Esophagus mucosa (tissue), 1 donor: Measurements from ENCODE around the gene SULT1A1. TPM values are rescaled to one million over a fixed set of nuclear protein-coding genes. Genes with fewer than 3 reads are reported as not detected.
A peak's percentile ranks its signal among the peaks of the same experiment; 100 is the strongest.
"Not testable (repeated sequence)": the region's sequence is repeated elsewhere in the genome, so short reads cannot be mapped to it uniquely, and the experiment has no call there.

Experiments used
- ATAC-seq: fragments of 200-7000 bp; cut with Tn5 transposase; one replicate; pipeline ENCODE4 v1.9.1; 2020
- total RNA-seq: library from RNA; stranded (reverse); gene quantifications from one replicate; pipeline ENCODE4 v1.2.4, GENCODE V29; 2023
- donor health status: DM: yes; HTN: yes; CAD: no.

The SULT1A1 gene
- total RNA-seq, 1 donor from 2014 or later, result 4.7 TPM

DNA sequence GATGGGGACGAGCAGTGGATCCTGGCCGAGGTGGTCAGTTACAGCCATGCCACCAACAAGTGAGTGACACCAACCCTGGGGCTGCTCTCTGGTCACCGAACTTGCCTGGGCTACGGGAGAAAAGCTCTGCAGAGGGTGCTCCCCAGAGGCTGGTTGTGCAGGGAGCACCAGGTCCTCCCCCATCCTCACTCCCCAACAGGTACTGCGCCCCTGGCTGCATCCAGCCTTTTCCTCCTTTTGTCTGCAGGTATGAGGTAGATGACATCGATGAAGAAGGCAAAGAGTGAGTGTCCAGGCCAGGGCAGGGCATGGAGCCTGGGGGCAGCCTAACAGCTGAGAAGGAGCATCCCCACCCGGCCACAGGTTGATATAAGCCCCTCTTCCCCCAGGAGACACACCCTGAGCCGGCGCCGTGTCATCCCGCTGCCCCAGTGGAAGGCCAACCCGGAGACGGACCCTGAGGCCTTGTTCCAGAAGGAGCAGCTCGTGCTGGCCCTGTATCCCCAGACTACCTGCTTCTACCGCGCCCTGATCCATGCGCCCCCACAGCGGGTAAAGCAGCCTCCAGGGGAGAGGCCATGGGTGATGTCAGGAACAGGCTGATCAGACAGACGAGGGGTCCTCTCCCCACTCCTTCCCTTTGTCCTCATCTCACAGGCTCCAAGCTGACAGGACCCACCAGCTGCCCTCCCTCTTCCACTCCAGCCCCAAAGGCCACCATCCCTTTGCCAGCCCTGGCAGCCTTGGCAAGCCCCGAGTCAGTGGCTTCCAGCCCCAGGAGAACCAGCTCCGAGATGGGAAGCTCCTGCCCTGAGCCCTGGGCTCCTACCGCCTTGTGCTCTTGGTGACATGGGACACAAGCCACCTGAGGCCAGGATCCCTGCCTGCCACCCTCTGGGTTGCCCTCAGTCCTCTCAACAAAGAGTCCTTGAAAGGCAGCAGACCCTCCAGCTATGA is 19.2 kb downstream of the SULT1A1 start:
- ATAC-seq, result no peak

DNA sequence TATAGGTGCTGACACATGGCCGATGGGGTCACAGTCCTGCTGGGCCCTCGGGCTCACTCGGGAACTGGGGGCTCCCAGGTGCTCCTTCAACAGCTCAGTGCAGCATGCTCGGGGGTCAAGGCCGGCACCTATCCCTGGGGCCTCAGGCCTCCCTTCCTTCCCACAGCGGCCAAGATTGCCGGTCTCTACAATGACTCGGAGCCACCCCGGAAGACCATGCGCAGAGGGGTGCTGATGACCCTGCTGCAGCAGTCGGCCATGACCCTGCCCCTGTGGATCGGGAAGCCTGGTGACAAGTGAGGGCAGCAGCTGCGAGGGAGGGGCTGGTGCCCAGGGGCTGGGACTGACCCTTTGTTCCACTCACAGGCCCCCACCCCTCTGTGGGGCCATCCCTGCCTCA is 19.9 kb downstream of the SULT1A1 start:
- no peak for ATAC-seq

DNA sequence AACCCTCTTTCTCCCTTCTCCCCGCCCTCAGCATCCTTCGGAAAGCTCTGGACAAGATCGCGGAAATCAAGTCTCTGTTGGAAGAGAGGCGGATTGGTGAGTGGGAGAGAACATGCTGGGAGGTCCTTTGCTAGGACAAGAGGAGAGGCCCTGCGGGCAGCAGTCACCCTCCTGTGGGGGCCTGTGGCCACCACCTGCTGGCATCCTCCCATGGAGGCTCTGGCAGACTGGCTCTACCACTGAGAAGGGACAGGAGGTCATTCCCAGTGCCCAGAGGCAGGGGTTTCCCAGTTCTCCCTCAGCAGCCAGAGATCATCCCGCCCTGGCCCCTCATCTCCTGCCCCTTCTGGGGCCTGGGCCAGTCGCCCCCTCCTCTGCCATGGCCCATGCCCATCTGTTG is 20.8 kb downstream of the SULT1A1 start:
- ATAC-seq, result no peak

- ATAC-seq, result peak; percentile 68
Observed at GRCh38 chr16:28587386-28587785, 22.5 kb downstream of the SULT1A1 start.

DNA sequence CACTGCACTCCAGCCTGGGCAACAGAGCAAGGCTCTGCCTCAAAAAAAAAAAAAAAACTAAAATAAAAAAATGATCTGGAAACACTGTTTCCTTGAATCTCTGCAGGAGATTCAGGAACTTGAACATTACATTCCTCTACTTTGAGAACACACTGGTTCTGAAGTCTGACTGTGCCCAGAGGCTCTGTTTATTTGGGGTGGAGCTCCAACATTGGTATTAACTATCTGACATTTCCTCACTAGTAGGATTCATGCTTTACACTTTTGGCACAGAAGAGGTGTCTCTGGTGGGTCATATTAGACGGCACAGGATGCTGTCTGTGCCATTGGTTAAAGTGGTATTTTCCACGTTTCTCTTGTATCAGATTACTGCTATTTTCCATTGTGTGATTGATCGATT is 23.4 kb downstream of the SULT1A1 start:
- ATAC-seq, result no peak

DNA sequence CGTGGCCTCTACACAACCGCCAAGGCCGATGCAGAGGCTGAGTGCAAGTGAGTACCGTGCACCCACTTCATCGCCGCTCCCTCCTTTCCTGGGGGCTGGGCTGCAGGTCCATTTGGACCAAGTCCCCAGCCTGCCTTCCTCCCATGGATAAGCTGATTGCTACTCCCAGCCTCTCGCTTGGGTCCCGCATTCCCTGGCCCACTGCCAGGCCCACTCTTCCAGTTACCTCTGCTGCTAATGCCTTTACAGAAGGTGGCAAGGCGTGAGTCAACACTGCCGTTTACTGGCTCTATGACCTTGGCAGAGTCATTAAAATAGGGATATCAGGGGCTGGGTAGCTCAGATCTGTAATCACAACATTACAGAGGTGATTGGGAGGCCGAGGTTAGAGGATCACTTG is 24.2 kb downstream of the SULT1A1 start:
- ATAC-seq, result no peak

GRCh38 chr16:28580726-28581315 is 29.0 kb downstream of the SULT1A1 start:
- ATAC-seq, result no peak

DNA sequence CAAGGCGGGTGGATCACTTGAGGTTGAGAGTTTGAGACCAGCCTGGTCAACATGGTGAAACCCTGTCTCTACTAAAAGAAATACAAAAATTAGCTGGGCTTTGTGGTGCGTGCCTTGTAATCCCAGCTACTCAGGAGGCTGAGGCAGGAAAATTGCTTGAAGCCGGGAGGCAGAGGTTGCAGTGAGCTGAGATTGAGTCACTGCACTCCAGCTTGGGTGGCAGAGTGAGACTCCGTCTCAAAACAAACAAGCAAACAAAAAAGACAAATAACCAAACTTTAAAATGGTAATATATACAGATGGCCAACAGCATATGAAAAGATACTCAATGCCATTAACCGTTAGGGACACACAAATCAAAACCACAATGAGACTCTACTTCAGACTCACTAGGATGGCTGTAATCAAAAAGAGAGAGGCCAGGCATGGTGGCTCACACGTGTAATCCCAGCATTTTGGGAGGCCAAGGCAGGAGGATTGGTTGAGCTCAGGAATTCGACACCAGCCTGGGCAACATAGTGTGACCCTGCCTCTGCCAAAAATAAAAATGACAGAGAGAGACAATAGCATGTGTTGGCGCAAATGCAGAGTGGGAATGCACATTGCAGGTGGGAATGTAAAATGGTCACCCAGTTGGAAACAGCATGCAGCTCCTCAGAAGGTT is 34.3 kb downstream of the SULT1A1 start:
- no peak for ATAC-seq

- ATAC-seq, result no peak
Observed at GRCh38 chr16:28574925-28575324, 34.9 kb downstream of the SULT1A1 start.

GRCh38 chr16:28573738-28574718 is 35.8 kb downstream of the SULT1A1 start:
- ATAC-seq, result no peak

- ATAC-seq, result no peak
Observed at GRCh38 chr16:28572696-28573510, 36.9 kb downstream of the SULT1A1 start.

DNA sequence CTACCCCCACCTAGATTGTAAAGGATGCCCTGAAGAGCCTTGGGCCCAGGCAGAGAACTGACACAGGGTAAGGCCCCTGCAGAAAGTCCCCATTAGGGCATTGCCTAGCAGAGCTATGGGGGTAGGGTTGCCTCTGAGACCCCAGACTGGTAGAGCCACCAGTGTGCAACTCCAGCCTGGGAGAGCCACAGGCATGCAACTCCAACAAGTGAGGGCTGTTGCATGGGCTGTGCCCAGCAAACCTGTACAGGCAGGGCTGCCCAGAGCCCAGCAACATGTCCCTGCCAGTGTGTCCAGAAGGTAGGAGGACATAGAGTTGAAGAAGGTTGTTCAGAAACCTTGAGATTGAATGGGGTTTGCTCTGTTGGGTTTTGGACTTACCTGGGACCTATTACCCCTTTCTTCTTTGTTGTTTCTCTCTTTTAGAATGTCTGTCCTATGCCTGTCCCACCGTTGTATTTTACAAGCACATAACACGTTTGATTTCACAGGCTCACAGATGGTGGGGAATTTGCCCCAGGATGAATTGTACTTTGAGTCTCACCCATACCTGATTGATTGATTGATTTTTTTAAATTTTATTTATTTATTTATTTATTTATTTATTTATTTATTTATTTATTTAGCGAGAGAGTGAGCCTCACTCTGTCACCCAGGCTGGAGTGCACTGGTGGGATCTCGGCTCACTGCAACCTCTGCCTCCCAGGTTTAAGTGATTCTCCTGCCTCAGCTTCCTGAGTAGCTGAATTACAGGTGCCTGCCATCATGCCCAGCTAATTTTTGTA is 39.7 kb downstream of the SULT1A1 start:
- no peak for ATAC-seq

DNA sequence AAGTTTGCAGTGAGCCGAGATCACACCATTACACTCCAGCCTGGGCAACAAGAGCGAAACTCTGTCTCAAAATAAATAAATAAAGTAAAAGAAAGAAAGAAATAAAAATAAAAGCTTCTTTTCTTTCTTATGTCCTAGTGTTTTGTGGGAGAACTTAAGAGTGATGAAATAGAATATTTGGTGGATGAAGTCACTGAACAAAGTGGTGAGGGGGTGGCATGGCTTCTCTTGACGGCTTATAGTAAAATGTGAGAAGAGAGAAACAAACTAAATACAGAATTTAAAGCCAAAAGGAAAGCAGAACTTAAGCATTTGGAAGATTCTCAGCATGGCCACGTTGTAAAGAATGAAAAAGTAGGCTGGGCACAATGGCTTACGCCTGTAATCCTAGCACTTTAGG is 40.8 kb downstream of the SULT1A1 start:
- no peak for ATAC-seq

- ATAC-seq, result no peak
Observed at GRCh38 chr16:28567292-28567691, 42.6 kb downstream of the SULT1A1 start.

GRCh38 chr16:28566233-28566925 is 43.5 kb downstream of the SULT1A1 start:
- ATAC-seq, result not testable (repeated sequence)

GRCh38 chr16:28563218-28563617 is 46.6 kb downstream of the SULT1A1 start:
- no peak for ATAC-seq

DNA sequence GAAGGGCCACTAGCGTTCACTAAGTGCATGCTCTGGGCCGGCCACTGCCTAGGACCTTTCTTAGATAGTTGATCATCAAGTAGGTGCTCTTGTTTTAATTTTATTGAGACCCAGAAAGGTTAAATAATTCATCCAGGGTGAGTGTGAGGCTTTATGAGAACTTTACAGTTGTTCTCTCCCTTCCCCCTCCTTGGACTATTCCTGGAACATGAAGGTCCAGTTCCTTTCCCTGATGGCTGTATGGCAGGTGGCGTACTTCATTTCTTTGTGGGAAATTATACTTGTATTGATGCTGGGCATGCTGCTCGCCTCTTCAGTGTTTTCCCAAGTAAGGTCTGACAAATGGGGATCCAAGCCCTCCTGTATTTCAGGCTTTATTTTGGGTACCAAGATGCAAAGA is 47.6 kb downstream of the SULT1A1 start:
- ATAC-seq, result no peak

DNA sequence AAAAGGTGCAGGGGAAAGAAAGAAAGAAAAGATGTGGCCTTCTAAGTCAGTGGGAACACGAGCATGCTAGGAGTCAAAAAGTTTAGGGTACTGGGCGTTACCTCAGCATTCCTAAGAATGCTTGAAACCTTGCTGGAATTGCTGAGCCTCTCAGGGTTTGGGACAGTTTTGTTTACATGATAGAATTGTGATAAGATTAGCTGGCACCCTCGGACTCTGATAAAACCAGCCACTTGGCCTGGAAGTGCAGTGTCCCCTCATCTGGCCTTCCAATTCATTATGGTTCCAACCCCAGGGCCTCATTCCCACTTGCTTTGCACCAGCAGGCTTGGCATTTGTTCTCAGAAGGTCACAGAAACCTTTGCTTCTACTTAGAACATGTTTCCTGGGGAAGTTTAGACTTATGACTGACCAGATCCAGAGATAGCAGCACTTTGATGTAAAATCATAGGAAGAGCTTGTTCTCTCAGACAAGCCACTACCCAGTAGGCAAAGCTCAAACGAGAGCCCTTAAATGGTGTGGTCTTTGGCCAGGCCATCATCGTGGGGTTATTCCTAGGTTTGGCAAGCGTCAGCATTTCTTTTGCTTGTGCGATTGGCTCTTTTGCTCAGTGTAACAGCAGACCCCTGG is 48.2 kb downstream of the SULT1A1 start:
- ATAC-seq, result no peak

DNA sequence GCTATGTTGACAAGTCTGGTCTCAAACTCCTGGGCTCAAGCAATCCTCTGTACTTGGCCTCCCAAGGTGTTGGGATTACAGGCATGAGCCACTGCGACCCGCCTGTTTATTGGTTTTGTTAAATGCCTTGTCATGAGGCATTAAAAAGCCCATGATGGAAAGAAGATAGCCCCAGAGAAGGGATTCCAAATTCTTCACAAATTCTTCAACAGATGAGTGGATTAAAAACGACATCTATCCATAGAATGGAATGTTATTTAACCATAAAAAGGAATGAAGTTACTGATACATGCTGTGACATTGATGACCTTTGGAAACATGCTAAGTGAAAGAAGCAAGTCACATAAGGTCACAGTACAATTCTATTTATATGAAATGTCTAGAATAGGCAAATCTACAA is 51.4 kb downstream of the SULT1A1 start:
- ATAC-seq, result no peak
